Common myeloid progenitor, CD34-positive (primary cell): ENCODE results near the gene NT5C1A.

Experiments
- CTCF ChIA-PET: fragments of 350-600 bp; sonication (Branson Sonifier 250); formaldehyde crosslinking; loops from one replicate; lab custom pipeline; 2021; ENCODE audit warnings: antibody characterized with exemption; lab: Charles Lee
- POLR2A ChIA-PET: fragments of 350-600 bp; sonication (Branson Sonifier 250); formaldehyde crosslinking; loops from one replicate; lab custom pipeline; 2021; ENCODE audit warnings: antibody characterized with exemption; lab: Charles Lee
- DNase-seq, 3 donors: peaks; one replicate each; pipeline versions ENCODE4 v3.0.0 to v3.0.0-alpha.2; 2013
- H3K27ac ChIP-seq, 2 experiments: 1 replicate in 1 of 2; 2 replicates in 1 of 2; pipeline ENCODE4 v1.7.0; 2013; ENCODE audit warnings: inconsistent platforms in 2 of 2, low read length in 2 of 2, mild to moderate bottlenecking in 2 of 2, low read depth in 1 of 2, moderate library complexity in 1 of 2; ENCODE audit not compliant: severe bottlenecking in 2 of 2, insufficient read depth in 1 of 2, poor library complexity in 1 of 2
- H3K27me3 ChIP-seq, 5 experiments: replicated peaks in 2 of 5; 1 replicate in 3 of 5; 2 replicates in 2 of 5; pipeline versions ENCODE4 v1.6.1 to v1.7.0; 2013; ENCODE audit warnings: low read length in 4 of 5, mild to moderate bottlenecking in 2 of 5, moderate library complexity in 2 of 5, inconsistent platforms in 1 of 5; ENCODE audit not compliant: insufficient read depth in 5 of 5, control insufficient read depth in 4 of 5
- H3K36me3 ChIP-seq, 4 experiments: 1 replicate in 2 of 4; 2 replicates in 2 of 4; pipeline versions ENCODE4 v1.6.1 to v1.7.0; 2013; ENCODE audit warnings: low read length in 3 of 4, control low read depth in 1 of 4, mild to moderate bottlenecking in 1 of 4; ENCODE audit not compliant: control insufficient read depth in 4 of 4, insufficient read depth in 4 of 4
- H3K4me1 ChIP-seq, 4 experiments: 1 replicate in 3 of 4; 2 replicates in 1 of 4; pipeline versions ENCODE4 v1.6.1 to v1.7.1; 2013; ENCODE audit warnings: low read length in 3 of 4, mild to moderate bottlenecking in 3 of 4, control low read depth in 1 of 4, inconsistent platforms in 1 of 4, moderate library complexity in 1 of 4; ENCODE audit not compliant: control insufficient read depth in 4 of 4, insufficient read depth in 4 of 4; ENCODE audit errors: control extremely low read depth in 1 of 4
- H3K4me3 ChIP-seq, 7 experiments: 1 replicate in 4 of 7; 2 replicates in 3 of 7; pipeline versions ENCODE4 v1.5.1 to v1.7.0; 2013; ENCODE audit warnings: mild to moderate bottlenecking in 7 of 7, low read length in 6 of 7, moderate library complexity in 6 of 7, inconsistent platforms in 2 of 7, low read depth in 2 of 7, control low read depth in 1 of 7; ENCODE audit not compliant: insufficient read depth in 4 of 7, control insufficient read depth in 1 of 7; ENCODE audit errors: extremely low read depth in 1 of 7
- H3K9me3 ChIP-seq, 5 experiments: 1 replicate in 4 of 5; 2 replicates in 1 of 5; pipeline versions ENCODE4 v1.6.1 to v1.7.1; 2013; ENCODE audit warnings: low read length in 4 of 5, mild to moderate bottlenecking in 2 of 5, inconsistent platforms in 1 of 5, low read depth in 1 of 5, moderate library complexity in 1 of 5; ENCODE audit not compliant: control insufficient read depth in 4 of 5, insufficient read depth in 2 of 5; ENCODE audit errors: control extremely low read depth in 1 of 5
- WGBS: methylation state at CpG from one replicate; pipeline ENCODE4 v1.1.5; 2013; ENCODE audit not compliant: insufficient coverage; 5-methylcytosine and 5-hydroxymethylcytosine counted together

Gene NT5C1A

GRCh38 chr1:39684313-39684664, 12.4 kb upstream of the NT5C1A start:
- Histone ChIP-seq H3K4me3 (no peak overlapping the region), H3K4me1 (peaks cover 0 to 3% (median 0%) of the 10 kb centered on the region in 4 experiments), H3K36me3 (no peaks in the 10 kb centered on the region), H3K27ac (no peak overlapping the region), H3K27me3 (peaks cover 14 to 92% (median 44%) of the 10 kb centered on the region in 5 experiments), H3K9me3 (peaks cover 0 to 2% (median 0%) of the 10 kb centered on the region in 5 experiments)
- 66% methylated on average over 10 of the region's 13 CpGs for WGBS
- ChIA-PET POLR2A (no interaction called here), CTCF (interaction anchor here (0.8 to 0.9 kb wide), 2 partner anchors 14 to 19 kb away, joined by 4 to 5 read pairs; no protein-coding TSS in a partner anchor)
- no peak for DNase-seq

DNA sequence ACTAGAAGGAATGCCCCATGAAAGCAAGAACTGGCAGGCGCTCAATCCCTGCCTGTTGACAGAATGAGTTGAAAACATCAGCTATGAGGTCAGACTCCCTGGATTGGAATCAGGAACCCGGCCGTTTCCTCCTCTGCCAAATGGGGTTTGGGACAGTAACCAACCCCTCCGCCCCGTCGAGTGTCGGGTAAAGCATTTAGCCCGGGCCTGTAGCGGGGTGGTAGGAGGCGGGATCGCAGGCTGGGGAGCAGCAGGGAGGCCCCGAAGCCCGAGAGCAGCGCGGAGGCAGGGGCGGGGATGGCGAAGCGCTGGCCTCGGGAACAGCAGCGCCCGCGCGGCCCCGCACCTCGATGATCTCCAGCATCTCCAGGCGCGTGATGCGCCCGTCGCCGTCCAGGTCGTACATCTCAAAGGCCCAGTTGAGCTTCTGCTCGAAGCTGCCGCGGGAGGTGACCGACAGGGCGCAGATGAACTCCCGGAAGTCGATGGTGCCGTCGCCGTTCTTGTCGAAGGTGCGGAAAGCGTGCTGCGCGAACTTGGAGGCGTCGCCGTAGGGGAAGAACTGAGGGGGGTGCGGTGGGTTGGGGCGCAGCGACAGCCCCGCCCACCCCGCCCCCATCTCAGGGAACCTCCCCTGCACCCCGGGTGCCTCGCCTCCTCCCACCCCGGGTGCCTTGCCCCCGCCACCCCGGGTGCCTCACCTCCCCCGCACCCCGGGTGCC, 11.8 kb upstream of the NT5C1A start:
- ChIA-PET POLR2A (no interaction called here), CTCF (interaction anchor here (0.9 kb wide), 1 partner anchor 19 kb away, joined by 5 read pairs; no protein-coding TSS in a partner anchor)
- peak in 2 of 3 donors; percentile 49 to 58 for DNase-seq
- peaks cover 0 to 2% (median 0%) of the 10 kb centered on the region in 5 experiments for H3K9me3 ChIP-seq
- 18% methylated on average over 51 of the region's 62 CpGs for WGBS
- peaks cover 0 to 3% (median 0%) of the 10 kb centered on the region in 4 experiments for H3K4me1 ChIP-seq
- peak overlapping the region in 2 of 7 experiments; percentile 9 to 38 for H3K4me3 ChIP-seq
- no peaks in the 10 kb centered on the region for H3K36me3 ChIP-seq
- no peak overlapping the region for H3K27ac ChIP-seq
- peaks cover 10 to 86% (median 38%) of the 10 kb centered on the region in 5 experiments for H3K27me3 ChIP-seq

DNA sequence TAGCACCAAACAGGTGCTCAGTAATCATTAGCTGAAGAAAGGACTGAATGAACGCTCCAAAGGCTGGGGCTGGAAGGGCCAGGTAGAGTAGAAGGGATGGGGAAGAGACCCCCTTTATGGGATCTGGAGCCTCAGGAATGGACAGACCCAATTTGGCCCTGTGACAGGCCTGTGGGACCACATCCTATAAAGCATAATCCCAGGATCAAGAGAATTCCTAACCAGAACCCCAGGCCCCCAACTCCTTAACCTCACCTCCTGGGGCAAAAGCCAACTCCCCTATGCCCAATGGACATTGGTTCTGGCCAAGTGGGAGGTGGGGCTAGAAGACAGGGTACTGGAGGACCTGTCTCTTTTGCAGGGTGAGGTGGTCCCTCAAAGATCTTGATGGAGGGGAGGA, 10.1 kb upstream of the NT5C1A start:
- H3K36me3 ChIP-seq = no peaks in the 10 kb centered on the region
- ChIA-PET POLR2A (no interaction called here), CTCF (interaction anchor here (1.2 to 2.6 kb wide), 5 partner anchors 10 to 116 kb away, joined by 3 to 12 read pairs (median 4); partner anchors contain the start of gene NT5C1A)
- no peak overlapping the region for H3K27ac ChIP-seq
- peaks cover 0 to 3% (median 0%) of the 10 kb centered on the region in 4 experiments for H3K4me1 ChIP-seq
- H3K4me3 ChIP-seq = no peak overlapping the region
- peaks cover 0 to 2% (median 0%) of the 10 kb centered on the region in 5 experiments for H3K9me3 ChIP-seq
- DNase-seq = no peak
- peaks cover 10 to 71% (median 40%) of the 10 kb centered on the region in 5 experiments for H3K27me3 ChIP-seq
- WGBS = 100% methylated on average over 1 of the region's 1 CpG

DNA sequence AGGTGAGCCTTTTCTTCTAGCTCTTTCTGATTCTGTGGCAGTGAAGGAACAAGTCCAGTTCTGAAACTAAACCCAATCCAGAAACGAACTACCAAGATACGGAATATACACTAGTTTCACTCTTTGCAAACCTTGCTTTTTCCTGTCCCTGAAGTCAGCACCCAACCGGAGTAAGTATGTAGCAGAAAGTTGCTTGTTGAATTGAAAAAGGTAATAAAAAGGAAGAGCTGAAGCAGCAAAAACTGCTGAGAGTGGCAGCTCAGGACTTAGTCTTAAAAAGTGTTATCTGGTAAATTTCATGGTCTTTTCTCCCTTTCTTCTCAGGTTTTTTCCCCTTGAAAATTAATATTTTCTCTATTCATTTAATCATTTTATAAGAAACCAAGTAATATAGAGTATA, 9.4 kb upstream of the NT5C1A start:
- DNase-seq = no peak
- Histone ChIP-seq H3K27ac (no peak overlapping the region), H3K36me3 (no peaks in the 10 kb centered on the region), H3K4me3 (no peak overlapping the region), H3K4me1 (peaks cover 0 to 3% (median 0%) of the 10 kb centered on the region in 4 experiments), H3K9me3 (peaks cover 0 to 2% (median 0%) of the 10 kb centered on the region in 5 experiments), H3K27me3 (peaks cover 10 to 64% (median 39%) of the 10 kb centered on the region in 5 experiments)
- WGBS = no CpG with 5 or more reads among the region's 3 CpGs
- ChIA-PET CTCF (interaction anchor here (0.7 to 2.6 kb wide), 8 partner anchors 9 to 117 kb away, joined by 3 to 12 read pairs (median 4); partner anchors contain the start of genes NT5C1A and PPIE), POLR2A (no interaction called here)

DNA sequence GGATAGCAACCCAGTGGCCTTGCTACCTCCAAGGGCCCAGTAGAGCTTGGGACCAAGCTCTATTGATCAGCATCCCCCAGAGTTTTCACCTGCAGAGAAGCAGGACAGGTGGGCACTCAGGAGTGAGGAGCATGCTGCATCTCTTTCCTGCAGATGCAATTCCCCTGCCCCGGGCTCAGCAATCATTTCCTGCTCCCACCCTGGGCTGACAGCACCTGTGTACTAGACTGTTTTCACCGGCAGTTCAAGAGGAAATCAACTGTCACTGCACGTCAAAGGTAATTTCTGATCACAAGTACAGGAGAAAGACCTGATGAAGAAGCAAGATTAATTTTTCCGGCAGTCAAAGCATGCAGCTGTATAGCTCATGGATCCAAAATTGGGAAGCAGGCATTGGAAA, 8.8 kb upstream of the NT5C1A start:
- POLR2A ChIA-PET = no interaction called here
- peaks cover 0 to 3% (median 0%) of the 10 kb centered on the region in 4 experiments for H3K4me1 ChIP-seq
- H3K27me3 ChIP-seq = peaks cover 10 to 61% (median 39%) of the 10 kb centered on the region in 5 experiments
- no peak overlapping the region for H3K4me3 ChIP-seq
- peaks cover 0 to 2% (median 0%) of the 10 kb centered on the region in 5 experiments for H3K9me3 ChIP-seq
- CTCF ChIA-PET = interaction anchor here (1.1 to 2.6 kb wide), 7 partner anchors 9 to 118 kb away, joined by 3 to 12 read pairs (median 4); partner anchors contain the start of gene NT5C1A
- no peaks in the 10 kb centered on the region for H3K36me3 ChIP-seq
- WGBS = 51% methylated on average over 4 of the region's 4 CpGs
- no peak overlapping the region for H3K27ac ChIP-seq
- no peak for DNase-seq

- H3K9me3 ChIP-seq = peaks cover 0 to 2% (median 0%) of the 10 kb centered on the region in 5 experiments
- 76% methylated on average over 2 of the region's 2 CpGs for WGBS
- no peak overlapping the region for H3K27ac ChIP-seq
- DNase-seq = no peak
- peaks cover 10 to 54% (median 34%) of the 10 kb centered on the region in 5 experiments for H3K27me3 ChIP-seq
- ChIA-PET CTCF (interaction anchor here (0.6 to 2.6 kb wide), 5 partner anchors 8 to 284 kb away, joined by 3 to 12 read pairs (median 3); partner anchors contain the start of gene NT5C1A), POLR2A (no interaction called here)
- peaks cover 0 to 3% (median 0%) of the 10 kb centered on the region in 4 experiments for H3K4me1 ChIP-seq
- H3K36me3 ChIP-seq = no peaks in the 10 kb centered on the region
- no peak overlapping the region for H3K4me3 ChIP-seq
Observed at GRCh38 chr1:39679821-39680220, 7.9 kb upstream of the NT5C1A start.
